GM12872 (cell line): ENCODE results near the gene ZBED5.

Source experiments
- CTCF ChIP-seq: IDR thresholded peaks from 3 replicates; pipeline ENCODE4 v1.5.1; 2011; ENCODE audit warnings: low read depth, mild to moderate bottlenecking, low read length, moderate library complexity; ENCODE audit not compliant: insufficient read depth

ZBED5 gene

GRCh38 chr11:10861799-10862198, 3.9 kb upstream of the ZBED5 start:
- TF ChIP-seq CTCF = no peak

DNA sequence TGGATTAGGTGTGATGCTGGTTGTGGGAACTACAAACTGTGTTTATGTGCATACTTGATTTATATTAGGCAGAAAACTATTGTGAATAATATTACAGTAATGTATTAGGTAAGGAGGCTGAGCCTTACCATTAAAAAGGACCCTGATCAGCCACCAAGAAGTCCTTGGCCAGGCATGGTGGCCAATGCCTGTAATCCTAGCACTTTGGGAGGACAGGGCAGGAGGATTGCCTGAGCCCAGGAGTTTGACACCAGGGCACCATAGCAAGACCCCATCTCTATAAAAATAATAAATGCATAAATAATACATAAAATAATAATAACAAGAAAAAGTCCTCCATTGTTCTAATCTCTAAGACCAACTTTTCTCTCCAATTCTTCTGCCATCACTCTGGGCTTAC, 3.2 kb upstream of the ZBED5 start:
- TF ChIP-seq CTCF = no peak

GRCh38 chr11:10858439-10859325, 829 bp upstream of the ZBED5 start:
- TF ChIP-seq CTCF = no peak

GRCh38 chr11:10857459-10857708, 469 bp downstream of the ZBED5 start:
- TF ChIP-seq CTCF = no peak

DNA sequence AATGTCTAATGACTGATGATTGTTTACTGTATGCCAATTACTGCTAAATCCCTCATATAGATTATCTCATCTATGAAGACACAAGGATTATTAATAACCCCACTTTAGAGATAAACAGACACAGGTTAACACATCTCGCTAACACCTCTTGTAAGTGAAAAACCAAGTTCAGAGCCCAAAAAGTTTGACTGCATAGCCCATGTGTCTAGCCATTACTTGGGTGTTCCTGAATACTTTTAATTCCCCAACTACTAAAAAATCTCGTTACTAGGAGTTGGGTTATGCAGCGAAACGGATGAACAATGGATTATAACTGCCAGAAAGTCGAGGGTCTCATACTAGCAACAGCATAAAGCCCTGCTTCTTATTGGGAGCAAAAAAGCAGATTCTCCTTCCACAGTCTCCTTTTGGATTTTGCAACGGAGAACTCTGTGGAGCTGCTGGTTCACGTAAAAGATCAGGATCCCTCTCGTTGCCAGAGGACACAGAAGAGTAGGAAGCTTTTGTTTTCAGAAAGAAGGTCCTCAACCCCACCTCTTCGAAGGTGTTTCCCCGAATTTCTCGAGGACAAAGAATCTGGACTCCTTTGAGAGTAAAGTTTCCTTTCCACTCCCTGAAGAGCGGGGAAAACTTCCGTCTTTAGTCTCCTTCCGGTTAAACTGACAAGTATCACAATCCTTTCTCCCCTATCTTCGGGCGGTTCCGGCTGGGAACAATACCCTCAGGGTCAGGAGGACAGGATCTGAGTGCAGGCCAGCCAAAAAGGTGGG, 979 bp downstream of the ZBED5 start:
- no peak for TF ChIP-seq CTCF

DNA sequence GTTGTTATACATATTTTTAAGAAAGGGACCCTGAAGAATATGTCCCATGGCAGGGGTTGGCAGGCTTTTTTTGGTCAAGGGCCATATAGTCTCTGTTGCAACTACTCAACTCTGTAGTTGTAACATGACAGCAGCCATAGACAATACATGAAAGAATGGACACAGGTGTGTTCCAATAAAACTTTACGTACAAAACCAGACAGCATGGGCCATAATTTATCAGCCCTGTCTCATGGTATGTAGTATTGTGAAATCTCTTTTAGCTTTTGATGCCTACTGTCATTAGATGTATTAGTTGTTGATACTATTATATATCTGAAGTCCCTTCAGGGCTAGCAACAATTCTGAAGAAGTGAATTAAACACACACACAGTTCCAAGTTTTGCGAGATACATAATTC, 2.6 kb downstream of the ZBED5 start:
- no peak for TF ChIP-seq CTCF

GRCh38 chr11:10847960-10848860, 9.6 kb downstream of the ZBED5 start:
- no peak for TF ChIP-seq CTCF
